Measurements from ENCODE around the gene LRRC49. TPM values are rescaled to one million over a fixed set of nuclear protein-coding genes. Genes with fewer than 3 reads are reported as not detected.

Gene LRRC49
- total and polyA plus RNA-seq, 2 of the 4 experiments (the other 2 are of a cell fraction): 8.6 to 16.8 TPM

DNA sequence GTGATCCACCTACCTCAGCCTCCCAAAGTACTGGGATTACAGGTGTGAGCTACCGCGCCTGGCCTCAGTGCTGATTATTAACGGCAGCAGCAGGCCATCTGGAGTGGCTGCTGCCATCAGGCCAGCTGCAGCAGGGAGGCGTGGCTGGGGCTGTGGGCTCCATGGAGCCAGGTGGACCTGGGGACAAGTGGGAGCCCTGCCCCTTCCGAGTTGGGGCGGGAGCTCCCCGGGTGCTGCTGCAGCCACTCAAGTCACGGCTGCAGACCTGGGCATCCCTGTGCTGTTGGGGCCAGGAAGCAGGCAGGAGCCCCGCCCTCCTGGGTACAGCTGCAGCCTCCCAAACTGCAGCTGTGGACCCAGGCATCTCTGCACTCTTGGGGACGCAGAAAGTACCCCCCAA, 23.9 kb downstream of the LRRC49 start:
- ChIA-PET POLR2A (ENCODE audit: unreplicated experiment) (no interaction called here), CTCF (no interaction called here)
- dilution Hi-C loops (cut with HindIII; ENCODE audit: low sequenced_read_pairs, unreplicated experiment): no loop called here
- no peak overlapping the region for H2AK9ac ChIP-seq (replicated peaks; ENCODE audit: low read depth, low read length, poor library complexity)
- H4K20me1 ChIP-seq (ENCODE audit: insufficient read depth, low read length): no peaks in the 10 kb centered on the region
- 94% methylated on average over 3 of the region's 10 CpGs; no CpG with 5 or more reads in 1 of the 2 experiments for WGBS, 2 experiments (ENCODE audit: extremely low coverage in 2 of 2, insufficient read length in 1 of 2)
- H3K4me1 ChIP-seq (ENCODE audit: control insufficient read depth, insufficient read depth, low read length): peaks cover 5% of the 10 kb centered on the region
- 0 out of 2 replicates have a peak, but pooled peaks cover 2% of the 10 kb centered on the region for H3K9me1 ChIP-seq (ENCODE audit: insufficient read depth, low read length)
- H2AFZ ChIP-seq (replicated peaks; ENCODE audit: low read length, poor library complexity): no peak overlapping the region
- intact Hi-C loops (cut with micrococcal nuclease): no loop called here
- no peak overlapping the region for H3K23ac ChIP-seq (ENCODE audit: low read depth, low read length)
- no peak for DNase-seq
- H3K14ac ChIP-seq (replicated peaks; ENCODE audit: low read depth, low read length): no peak overlapping the region
- no peak overlapping the region for H2BK120ac ChIP-seq (ENCODE audit: low read depth, low read length)
- H4K91ac ChIP-seq (ENCODE audit: insufficient read depth, low read depth, low read length): no peak overlapping the region
- TF ChIP-seq CHD1 (IDR thresholded peaks at IDR 0.05; ENCODE audit: low read depth, low read length) (no peak), CEBPB (IDR thresholded peaks at IDR 0.05; ENCODE audit: low read depth, low read length) (no peak), MXI1 (IDR thresholded peaks at IDR 0.05; ENCODE audit: borderline replicate concordance, low read depth, low read length) (no peak), BHLHE40 (IDR thresholded peaks at IDR 0.05; ENCODE audit: low read depth, low read length) (no peak), SMC3 (IDR thresholded peaks at IDR 0.05; ENCODE audit: low read depth, low read length) (no peak), RFX5 (IDR thresholded peaks at IDR 0.05; ENCODE audit: low read depth, low read length) (no peak), RCOR1 (IDR thresholded peaks at IDR 0.05; ENCODE audit: insufficient replicate concordance, low read length) (no peak), RAD21 (IDR thresholded peaks at IDR 0.05; ENCODE audit: low read length) (no peak), POLR2A (IDR thresholded peaks at IDR 0.05; ENCODE audit: low read depth, low read length) (no peak), NFE2L2 (IDR thresholded peaks at IDR 0.05; ENCODE audit: low read depth, low read length) (no peak), MAFK (IDR thresholded peaks at IDR 0.05; ENCODE audit: low read depth, low read length) (no peak), FOS (IDR thresholded peaks at IDR 0.05; ENCODE audit: low read depth, low read length) (no peak), MAZ (IDR thresholded peaks at IDR 0.05; ENCODE audit: borderline replicate concordance, low read depth, low read length) (no peak)
- TF ChIP-seq, protein P1, sequence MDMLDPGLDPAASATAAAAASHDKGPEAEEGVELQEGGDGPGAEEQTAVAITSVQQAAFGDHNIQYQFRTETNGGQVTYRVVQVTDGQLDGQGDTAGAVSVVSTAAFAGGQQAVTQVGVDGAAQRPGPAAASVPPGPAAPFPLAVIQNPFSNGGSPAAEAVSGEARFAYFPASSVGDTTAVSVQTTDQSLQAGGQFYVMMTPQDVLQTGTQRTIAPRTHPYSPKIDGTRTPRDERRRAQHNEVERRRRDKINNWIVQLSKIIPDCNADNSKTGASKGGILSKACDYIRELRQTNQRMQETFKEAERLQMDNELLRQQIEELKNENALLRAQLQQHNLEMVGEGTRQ (IDR thresholded peaks at IDR 0.05; ENCODE audit: low read depth, low read length): no peak
- TF ChIP-seq, protein P2, sequence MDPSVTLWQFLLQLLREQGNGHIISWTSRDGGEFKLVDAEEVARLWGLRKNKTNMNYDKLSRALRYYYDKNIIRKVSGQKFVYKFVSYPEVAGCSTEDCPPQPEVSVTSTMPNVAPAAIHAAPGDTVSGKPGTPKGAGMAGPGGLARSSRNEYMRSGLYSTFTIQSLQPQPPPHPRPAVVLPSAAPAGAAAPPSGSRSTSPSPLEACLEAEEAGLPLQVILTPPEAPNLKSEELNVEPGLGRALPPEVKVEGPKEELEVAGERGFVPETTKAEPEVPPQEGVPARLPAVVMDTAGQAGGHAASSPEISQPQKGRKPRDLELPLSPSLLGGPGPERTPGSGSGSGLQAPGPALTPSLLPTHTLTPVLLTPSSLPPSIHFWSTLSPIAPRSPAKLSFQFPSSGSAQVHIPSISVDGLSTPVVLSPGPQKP (IDR thresholded peaks at IDR 0.05; ENCODE audit: borderline replicate concordance, low read depth, low read length): no peak
- TF ChIP-seq, protein P3, sequence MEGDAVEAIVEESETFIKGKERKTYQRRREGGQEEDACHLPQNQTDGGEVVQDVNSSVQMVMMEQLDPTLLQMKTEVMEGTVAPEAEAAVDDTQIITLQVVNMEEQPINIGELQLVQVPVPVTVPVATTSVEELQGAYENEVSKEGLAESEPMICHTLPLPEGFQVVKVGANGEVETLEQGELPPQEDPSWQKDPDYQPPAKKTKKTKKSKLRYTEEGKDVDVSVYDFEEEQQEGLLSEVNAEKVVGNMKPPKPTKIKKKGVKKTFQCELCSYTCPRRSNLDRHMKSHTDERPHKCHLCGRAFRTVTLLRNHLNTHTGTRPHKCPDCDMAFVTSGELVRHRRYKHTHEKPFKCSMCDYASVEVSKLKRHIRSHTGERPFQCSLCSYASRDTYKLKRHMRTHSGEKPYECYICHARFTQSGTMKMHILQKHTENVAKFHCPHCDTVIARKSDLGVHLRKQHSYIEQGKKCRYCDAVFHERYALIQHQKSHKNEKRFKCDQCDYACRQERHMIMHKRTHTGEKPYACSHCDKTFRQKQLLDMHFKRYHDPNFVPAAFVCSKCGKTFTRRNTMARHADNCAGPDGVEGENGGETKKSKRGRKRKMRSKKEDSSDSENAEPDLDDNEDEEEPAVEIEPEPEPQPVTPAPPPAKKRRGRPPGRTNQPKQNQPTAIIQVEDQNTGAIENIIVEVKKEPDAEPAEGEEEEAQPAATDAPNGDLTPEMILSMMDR (conservative IDR thresholded peaks at IDR 0.05; ENCODE audit: low read depth, low read length): no peak
- H4K8ac ChIP-seq (ENCODE audit: low read depth in 2 of 2, low read length in 2 of 2): no peak overlapping the region
- no peaks in the 10 kb centered on the region for H3K79me1 ChIP-seq (ENCODE audit: low read depth in 1 of 2, low read length in 2 of 2)
- H3K27me3 ChIP-seq (ENCODE audit: control insufficient read depth, insufficient read depth, low read length): no peaks in the 10 kb centered on the region
- BruUV-seq (replicated peaks): no TSS peak
- H3K36me3 ChIP-seq (ENCODE audit: control insufficient read depth, insufficient read depth, low read length): no peaks in the 10 kb centered on the region; the same call in 1 of the 2 replicates
- no peak overlapping the region for H3K56ac ChIP-seq (ENCODE audit: extremely low read depth, insufficient read depth, low read length)
- no peak overlapping the region for H3K18ac ChIP-seq (ENCODE audit: low read depth, low read length)
- H2BK15ac ChIP-seq (ENCODE audit: low read depth, low read length): no peak overlapping the region
- H2AK5ac ChIP-seq (ENCODE audit: low read depth, low read length): no peak overlapping the region
- in situ Hi-C loops (cut with MboI; ENCODE audit: low sequenced_read_pairs): no loop called here
- H4K5ac ChIP-seq (ENCODE audit: low read depth, low read length): no peak overlapping the region
- H3K4ac ChIP-seq (ENCODE audit: low read depth, low read length): no peak overlapping the region
- no peak overlapping the region for H3K27ac ChIP-seq (ENCODE audit: insufficient read depth, low read length)
- H3K4me2 ChIP-seq (ENCODE audit: low read depth, low read length): no peak overlapping the region
- no peak overlapping the region for H3K4me3 ChIP-seq (ENCODE audit: insufficient read depth, low read depth, low read length)
- no peak for ATAC-seq (ENCODE audit: low read depth)
- H3K9ac ChIP-seq (ENCODE audit: low read depth, low read length): no peak overlapping the region
- no peak overlapping the region for H2BK20ac ChIP-seq (ENCODE audit: low read depth, low read length)
- H2BK5ac ChIP-seq (ENCODE audit: low read depth, low read length, poor library complexity, severe bottlenecking): no peak overlapping the region
- no peaks in the 10 kb centered on the region; the same call in none of the 2 replicates for H3K9me3 ChIP-seq (ENCODE audit: control insufficient read depth, insufficient read depth, low read length)

Data from IMR-90 (cell line).